H1 (cell line): Measurements from ENCODE around the gene CUX1. TPM values are rescaled to one million over a fixed set of nuclear protein-coding genes. Genes with fewer than 3 reads are reported as not detected.

Experiments used
- CTCF ChIA-PET: fragments of 300-600 bp; sonication (Branson Sonifier 250); formaldehyde crosslinking; loops from one replicate; lab custom pipeline; 2021; ENCODE audit not compliant: partially characterized antibody; lab: Charles Lee
- POLR2A ChIA-PET: fragments of 300-600 bp; sonication (Branson Sonifier 250); formaldehyde crosslinking; loops from one replicate; lab custom pipeline; 2021; ENCODE audit warnings: inconsistent platforms; ENCODE audit not compliant: partially characterized antibody; lab: Charles Lee
- DNase-seq, 2 experiments: peaks; one replicate each; pipeline versions ENCODE4 v3.0.0 to v3.0.0-alpha.2; 2010 to 2022; ENCODE audit warnings: low spot score in 2 of 2, low read depth in 1 of 2, mixed read lengths in 1 of 2
- FAIRE-seq: peaks from 2 replicates; lab custom pipeline; 2011; peaks lifted over from hg19 to GRCh38; lab: Jason Lieb, UNC
- H2AFZ ChIP-seq: 2 replicates; pipeline ENCODE4 v1.8.1; 2012; ENCODE audit warnings: low read length, inconsistent platforms
- H2AK5ac ChIP-seq: 2 replicates; pipeline ENCODE4 v1.6.1; 2013; ENCODE audit warnings: low read depth, low read length
- H2BK120ac ChIP-seq: replicated peaks from 2 replicates; pipeline ENCODE3; 2013; ENCODE audit warnings: low read depth, low read length, inconsistent platforms
- H2BK12ac ChIP-seq: 2 replicates; pipeline ENCODE4 v1.6.1; 2013; ENCODE audit warnings: low read depth, low read length
- H2BK15ac ChIP-seq: 2 replicates; pipeline ENCODE4 v1.6.1; 2013; ENCODE audit warnings: low read length
- H2BK20ac ChIP-seq: 2 replicates; pipeline ENCODE4 v1.6.1; 2013; ENCODE audit warnings: low read length
- H2BK5ac ChIP-seq: 2 replicates; pipeline ENCODE4 v1.6.1; 2013; ENCODE audit warnings: low read depth, low read length
- H3K14ac ChIP-seq: 2 replicates; pipeline ENCODE4 v1.6.1; 2013; ENCODE audit warnings: inconsistent platforms; ENCODE audit not compliant: insufficient read length
- H3K18ac ChIP-seq: 2 replicates; pipeline ENCODE4 v1.6.1; 2013; ENCODE audit warnings: low read length; ENCODE audit errors: extremely low read depth
- H3K23ac ChIP-seq: 2 replicates; pipeline ENCODE4 v1.6.1; 2013; ENCODE audit warnings: inconsistent platforms; ENCODE audit not compliant: insufficient read length
- H3K23me2 ChIP-seq: 2 replicates; pipeline ENCODE4 v1.6.1; 2013; ENCODE audit warnings: low read depth, low read length
- H3K27ac ChIP-seq: 2 replicates; pipeline ENCODE4 v1.6.1; 2011; ENCODE audit warnings: low read depth, low read length, inconsistent platforms
- H3K27me3 ChIP-seq, 4 experiments: replicated peaks in 1 of 4; 1 replicate in 1 of 4; 2 replicates in 3 of 4; pipeline versions ENCODE4 v1.6.1 to v1.8.1; 2011 to 2013; ENCODE audit warnings: low read length in 3 of 4, mild to moderate bottlenecking in 3 of 4, inconsistent platforms in 2 of 4, mixed read lengths in 2 of 4, moderate library complexity in 1 of 4; ENCODE audit not compliant: control insufficient read depth in 3 of 4, insufficient read depth in 3 of 4; ENCODE audit errors: extremely low read depth in 1 of 4
- H3K36me3 ChIP-seq, 4 experiments: 2 replicates each; pipeline versions ENCODE4 v1.6.1 to v1.8.1; 2011 to 2013; ENCODE audit warnings: mild to moderate bottlenecking in 4 of 4, low read length in 3 of 4, moderate library complexity in 2 of 4, control low read depth in 1 of 4, inconsistent platforms in 1 of 4; ENCODE audit not compliant: insufficient read depth in 4 of 4, control insufficient read depth in 2 of 4
- H3K4ac ChIP-seq: replicated peaks from 2 replicates; pipeline ENCODE3; 2013; ENCODE audit warnings: low read length, low read depth, mixed read lengths, inconsistent platforms; ENCODE audit not compliant: insufficient read length
- H3K4me1 ChIP-seq, 4 experiments: replicated peaks in 1 of 4; 1 replicate in 1 of 4; 2 replicates in 3 of 4; pipeline versions ENCODE4 v1.6.1 to v1.8.1; 2011 to 2013; ENCODE audit warnings: low read length in 3 of 4, inconsistent platforms in 2 of 4, mixed read lengths in 1 of 4; ENCODE audit not compliant: insufficient read depth in 4 of 4, control insufficient read depth in 3 of 4
- H3K4me2 ChIP-seq, 2 experiments: 2 replicates each; pipeline versions ENCODE4 v1.6.1 to v1.8.1; 2011 to 2013; ENCODE audit warnings: low read depth in 2 of 2, low read length in 2 of 2, control low read depth in 1 of 2, inconsistent platforms in 1 of 2, mild to moderate bottlenecking in 1 of 2; ENCODE audit not compliant: insufficient read depth in 1 of 2
- H3K4me3 ChIP-seq, 4 experiments: fragments of 200-600, 300-600 bp in 1 of 4; sonication (generic), shearing (Covaris generic), sonication (Bioruptor Twin) in 1 of 4; 2 replicates each; pipeline versions ENCODE4 v1.5.1 to v1.8.1; 2011 to 2016; ENCODE audit warnings: low read length in 4 of 4, low read depth in 3 of 4, control low read depth in 2 of 4, inconsistent platforms in 2 of 4, mild to moderate bottlenecking in 2 of 4, mixed read lengths in 1 of 4, moderate library complexity in 1 of 4; ENCODE audit not compliant: insufficient read depth in 2 of 4; ENCODE audit errors: extremely low read depth in 1 of 4
- H3K56ac ChIP-seq: replicated peaks from 2 replicates; pipeline ENCODE3; 2013; ENCODE audit warnings: low read depth, mild to moderate bottlenecking, mixed read lengths, low read length, inconsistent platforms; ENCODE audit not compliant: insufficient read length
- H3K79me1 ChIP-seq: 2 replicates; pipeline ENCODE4 v1.6.1; 2013; ENCODE audit warnings: low read depth, low read length, control low read depth
- H3K79me2 ChIP-seq, 2 experiments: 2 replicates each; pipeline versions ENCODE4 v1.6.1 to v1.8.1; 2012 to 2013; ENCODE audit warnings: low read length in 2 of 2, mild to moderate bottlenecking in 2 of 2, inconsistent platforms in 1 of 2; ENCODE audit not compliant: insufficient read depth in 2 of 2, control insufficient read depth in 1 of 2
- H3K9ac ChIP-seq, 4 experiments: replicated peaks in 1 of 4; 1 replicate in 1 of 4; 2 replicates in 3 of 4; pipeline versions ENCODE4 v1.6.1 to v1.8.1; 2011 to 2013; ENCODE audit warnings: low read depth in 3 of 4, low read length in 3 of 4, control low read depth in 2 of 4, mild to moderate bottlenecking in 2 of 4, moderate library complexity in 2 of 4, inconsistent platforms in 1 of 4; ENCODE audit errors: extremely low read depth in 1 of 4
- H3K9me3 ChIP-seq, 2 experiments: 2 replicates each; pipeline versions ENCODE4 v1.6.1 to v1.8.1; 2012 to 2013; ENCODE audit warnings: mild to moderate bottlenecking in 2 of 2, moderate library complexity in 2 of 2, control low read depth in 1 of 2, inconsistent platforms in 1 of 2, low read depth in 1 of 2, low read length in 1 of 2, mixed read lengths in 1 of 2; ENCODE audit not compliant: insufficient read depth in 2 of 2
- H4K20me1 ChIP-seq, 2 experiments: replicated peaks in 1 of 2; 2 replicates each; pipeline versions ENCODE3 to v1.8.1; 2011 to 2013; ENCODE audit warnings: inconsistent platforms in 2 of 2, low read length in 2 of 2, mild to moderate bottlenecking in 1 of 2; ENCODE audit not compliant: insufficient read depth in 2 of 2, control insufficient read depth in 1 of 2
- H4K5ac ChIP-seq: 2 replicates; pipeline ENCODE4 v1.6.1; 2013; ENCODE audit warnings: low read length, low read depth, mixed read lengths, inconsistent platforms; ENCODE audit not compliant: insufficient read length
- H4K8ac ChIP-seq: 2 replicates; pipeline ENCODE4 v1.8.0; 2013; ENCODE audit warnings: mild to moderate bottlenecking, moderate library complexity, low read length, inconsistent platforms; ENCODE audit not compliant: insufficient read depth; ENCODE audit errors: extremely low read depth
- H4K91ac ChIP-seq: replicated peaks from 2 replicates; pipeline ENCODE3; 2013; ENCODE audit warnings: low read length, mixed read lengths, inconsistent platforms; ENCODE audit not compliant: insufficient read length
- BCL11A ChIP-seq, 2 experiments: IDR thresholded peaks; one replicate each; pipeline ENCODE4 v1.6.1; 2011; ENCODE audit warnings: low read depth in 2 of 2, low read length in 2 of 2, mild to moderate bottlenecking in 2 of 2
- CHD1 ChIP-seq: IDR thresholded peaks from 2 replicates; pipeline ENCODE4 v1.6.1; 2012; ENCODE audit warnings: low read depth, low read length, improper control_type of control experiment
- GABPA ChIP-seq: IDR thresholded peaks from 2 replicates; pipeline ENCODE4 v1.6.1; 2011; ENCODE audit warnings: mild to moderate bottlenecking, low read length, moderate library complexity, borderline replicate concordance; ENCODE audit not compliant: insufficient read depth
- SIN3A ChIP-seq, 2 experiments: IDR thresholded peaks in 1 of 2; conservative IDR thresholded peaks in 1 of 2; 2 replicates each; pipeline ENCODE4 v1.6.1; 2011 to 2012; ENCODE audit warnings: low read length in 2 of 2, improper control_type of control experiment in 1 of 2, low read depth in 1 of 2, mild to moderate bottlenecking in 1 of 2
- SP1 ChIP-seq: IDR thresholded peaks from 2 replicates; pipeline ENCODE4 v1.6.1; 2011; ENCODE audit warnings: low read depth, low read length
- ZNF274 ChIP-seq: IDR thresholded peaks from 2 replicates; pipeline ENCODE4 v1.7.0; 2012; ENCODE audit warnings: low read length, borderline replicate concordance; ENCODE audit errors: extremely low read depth
- WGBS, 2 experiments: shearing (Covaris generic) in 1 of 2; methylation state at CpG; one replicate each; pipeline versions ENCODE4 v1.1.6 to v1.1.7; 2013 to 2015; ENCODE audit warnings: low lambda C conversion rate in 2 of 2, mixed read lengths in 2 of 2, inconsistent platforms in 1 of 2, low coverage in 1 of 2, missing lambda C conversion rate in 1 of 2; ENCODE audit not compliant: insufficient replicate concordance in 2 of 2, insufficient coverage in 1 of 2, insufficient read length in 1 of 2; ENCODE audit errors: extremely low coverage in 1 of 2, missing lambda C conversion rate in 1 of 2; 5-methylcytosine and 5-hydroxymethylcytosine counted together
- polyA plus RNA-seq, 7 experiments: library from polyadenylated mRNA; depleted of rRNA in 3 of 7; stranded (reverse) in 5 of 7; unstranded in 2 of 7; fragments of >200 nt in 5 of 7; fragments of 200-250 nt in 2 of 7; gene quantifications; 1 replicate in 5 of 7; 2 replicates in 1 of 7; 4 replicates in 1 of 7; pipeline versions ENCODE4 v1.2.1 to v1.2.3, GENCODE V29; 2011 to 2013; ENCODE audit warnings: missing spikeins in 2 of 7, mixed read lengths in 2 of 7
- total RNA-seq: library from RNA; stranded (reverse); fragmentation: NEBNext Ultra II Directional; extraction: Animal tissue kit (Norgen Biotek cat#: 25700); gene quantifications from 2 replicates; pipeline ENCODE4 v1.2.1, GENCODE V29; 2021

The CUX1 gene
- total and polyA plus RNA-seq, 2 of the 8 experiments (the other 6 are each of a cell fraction or from before 2014, with no cell fraction given) = 21.6 to 65.9 TPM

GRCh38 chr7:102234801-102235550, 417.6 kb downstream of the CUX1 start:
- Histone ChIP-seq H2BK15ac (no peak overlapping the region), H4K8ac (no peak overlapping the region), H3K56ac (no peak overlapping the region), H4K20me1 (no peaks in the 10 kb centered on the region), H3K36me3 (peaks cover 3 to 21% (median 6%) of the 10 kb centered on the region in 4 experiments; a peak in 6 of 8 replicates), H3K79me1 (no peaks in the 10 kb centered on the region), H2BK20ac (no peak overlapping the region), H3K4me1 (no peaks in the 10 kb centered on the region; a peak in 1 of 7 replicates), H3K14ac (no peak overlapping the region), H3K27me3 (no peaks in the 10 kb centered on the region), H2BK12ac (no peak overlapping the region), H3K9me3 (no peaks in the 10 kb centered on the region), H4K91ac (no peak overlapping the region), H3K4me3 (no peak overlapping the region), H3K4ac (no peak overlapping the region), H3K27ac (no peak overlapping the region), H3K23me2 (no peaks in the 10 kb centered on the region), H2AK5ac (no peak overlapping the region), H2BK5ac (no peak overlapping the region), H2BK120ac (no peak overlapping the region), H3K18ac (no peak overlapping the region), H4K5ac (no peak overlapping the region), H3K4me2 (no peak overlapping the region), H3K23ac (no peak overlapping the region), H2AFZ (no peak overlapping the region), H3K79me2 (no peaks in the 10 kb centered on the region), H3K9ac (no peak overlapping the region)
- DNase-seq (no peak), FAIRE-seq (no peak)
- TF ChIP-seq CHD1 = no peak
- no peak for TF ChIP-seq BCL11A (IDR thresholded peaks at IDR 0.05; ENCODE audit: low read depth in 2 of 2, low read length in 2 of 2)
- TF ChIP-seq SP1 = no peak
- TF ChIP-seq GABPA = no peak
- no peak for TF ChIP-seq ZNF274
- no peak for TF ChIP-seq SIN3A (conservative IDR thresholded peaks at IDR 0.05 in 1 of 2, IDR thresholded peaks at IDR 0.05 in 1 of 2; ENCODE audit: low read depth in 1 of 2, low read length in 2 of 2)
- CTCF ChIA-PET = interaction anchor here (1.0 to 4.2 kb wide), 5 partner anchors 13 to 70 kb away, joined by 3 to 26 read pairs (median 4); no protein-coding TSS in a partner anchor
- WGBS, 2 experiments = 93% methylated on average over 19 of the region's 19 CpGs; no CpG with 5 or more reads in 1 of the 2 experiments
- POLR2A ChIA-PET = no interaction called here
